ENCODE data around the gene GTF2E1. TPM values are rescaled to one million over a fixed set of nuclear protein-coding genes. Genes with fewer than 3 reads are reported as not detected.
"Not testable (repeated sequence)": the region's sequence is repeated elsewhere in the genome, so short reads cannot be mapped to it uniquely, and the experiment has no call there.

The GTF2E1 gene
- polyA plus RNA-seq, 2 of the 4 experiments (the other 2 are of a cell fraction) = 18.6 to 26.8 TPM

DNA sequence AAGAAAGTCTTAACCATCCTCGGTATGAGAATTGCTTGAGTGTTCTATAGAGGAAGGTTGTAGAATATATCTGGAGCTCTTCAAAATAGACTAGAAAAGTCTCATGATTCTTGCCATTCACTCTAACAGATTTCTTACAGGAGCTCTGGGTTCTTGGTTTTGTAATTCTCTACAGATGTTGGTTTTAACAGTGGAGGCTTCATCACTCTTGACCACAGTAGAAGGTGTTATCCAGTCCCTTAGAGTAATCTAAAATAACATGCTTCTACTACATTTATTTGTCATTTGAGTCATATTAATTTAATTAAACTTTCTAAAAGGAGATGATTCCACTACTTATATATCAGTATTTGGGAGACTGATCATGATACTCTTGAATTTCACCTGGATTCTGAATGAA, 9.7 kb downstream of the GTF2E1 start:
- ChIA-PET CTCF (interaction anchor here (1.2 kb wide), 1 partner anchor 50 kb away, joined by 3 read pairs; no protein-coding TSS in a partner anchor), POLR2A (no interaction called here)
- Histone ChIP-seq H3K4me2 (no peak overlapping the region), H3K9me3 (no peaks in the 10 kb centered on the region), H3K4me3 (no peak overlapping the region), H3K27ac (no peak overlapping the region), H3K4me1 (peaks cover 16% of the 10 kb centered on the region; the same call in 2 of the 3 replicates)
- DNase-seq (ENCODE audit: low read depth in 1 of 2, low spot score in 1 of 2) (no peak), FAIRE-seq (no peak), ATAC-seq (no peak)
- WGBS (ENCODE audit: missing lambda C conversion rate) = 94% methylated on average over 1 of the region's 1 CpG
- no peak for TF ChIP-seq RARB (CRISPR knock-in tag; IDR thresholded peaks at IDR 0.05)
- TF ChIP-seq ZNF302 (CRISPR knock-in tag; IDR thresholded peaks at IDR 0.05) = no peak
- TF ChIP-seq POLR2A (IDR thresholded peaks at IDR 0.05; ENCODE audit: low read length) = no peak
- TF ChIP-seq CBX8 (IDR thresholded peaks at IDR 0.05) = no peak

- Histone ChIP-seq H3K4me3 (no peak overlapping the region), H3K4me2 (no peak overlapping the region), H3K27ac (no peak overlapping the region), H3K9me3 (no peaks in the 10 kb centered on the region), H3K4me1 (peaks cover 16% of the 10 kb centered on the region; the same call in 2 of the 3 replicates)
- DNase-seq (ENCODE audit: low read depth in 1 of 2, low spot score in 1 of 2) (no peak), ATAC-seq (no peak), FAIRE-seq (no peak)
- WGBS (ENCODE audit: missing lambda C conversion rate) = 96% methylated on average over 2 of the region's 2 CpGs
- POLR2A ChIA-PET = no interaction called here
- CTCF ChIA-PET = no interaction called here
- TF ChIP-seq FOSB (CRISPR knock-in tag; IDR thresholded peaks at IDR 0.05) = no peak
- peak; percentile 81 for TF ChIP-seq MAFK (IDR thresholded peaks at IDR 0.05; ENCODE audit: partially characterized antibody)
- no peak for TF ChIP-seq HOXB5 (CRISPR knock-in tag; IDR thresholded peaks at IDR 0.05)
- TF ChIP-seq SREBF2 (IDR thresholded peaks at IDR 0.05) = no peak
- no peak for TF ChIP-seq POLR2AphosphoS2 (conservative IDR thresholded peaks at IDR 0.05; ENCODE audit: low read length)
Measured at GRCh38 chr3:120752865-120753264, 10.3 kb downstream of the GTF2E1 start.

GRCh38 chr3:120753810-120754209, 11.3 kb downstream of the GTF2E1 start:
- no peak for TF ChIP-seq CBX8 (IDR thresholded peaks at IDR 0.05)
- TF ChIP-seq, protein P1, sequence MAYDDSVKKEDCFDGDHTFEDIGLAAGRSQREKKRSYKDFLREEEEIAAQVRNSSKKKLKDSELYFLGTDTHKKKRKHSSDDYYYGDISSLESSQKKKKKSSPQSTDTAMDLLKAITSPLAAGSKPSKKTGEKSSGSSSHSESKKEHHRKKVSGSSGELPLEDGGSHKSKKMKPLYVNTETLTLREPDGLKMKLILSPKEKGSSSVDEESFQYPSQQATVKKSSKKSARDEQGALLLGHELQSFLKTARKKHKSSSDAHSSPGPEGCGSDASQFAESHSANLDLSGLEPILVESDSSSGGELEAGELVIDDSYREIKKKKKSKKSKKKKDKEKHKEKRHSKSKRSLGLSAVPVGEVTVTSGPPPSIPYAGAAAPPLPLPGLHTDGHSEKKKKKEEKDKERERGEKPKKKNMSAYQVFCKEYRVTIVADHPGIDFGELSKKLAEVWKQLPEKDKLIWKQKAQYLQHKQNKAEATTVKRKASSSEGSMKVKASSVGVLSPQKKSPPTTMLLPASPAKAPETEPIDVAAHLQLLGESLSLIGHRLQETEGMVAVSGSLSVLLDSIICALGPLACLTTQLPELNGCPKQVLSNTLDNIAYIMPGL (CRISPR knock-in tag; IDR thresholded peaks at IDR 0.05; ENCODE audit: borderline replicate concordance) = no peak
- TF ChIP-seq CEBPB (IDR thresholded peaks at IDR 0.05) = no peak
- TF ChIP-seq ZSCAN20 (CRISPR knock-in tag; IDR thresholded peaks at IDR 0.05) = no peak
- TF ChIP-seq RCOR1 (IDR thresholded peaks at IDR 0.05; ENCODE audit: low read depth, low read length) = no peak
- no peak for TF ChIP-seq CBX2 (IDR thresholded peaks at IDR 0.05; ENCODE audit: borderline replicate concordance, low read depth)
- TF ChIP-seq FOSL2 (IDR thresholded peaks at IDR 0.05) = no peak
- TF ChIP-seq FOSL2 (CRISPR knock-in tag; IDR thresholded peaks at IDR 0.05) = no peak
- no peak for TF ChIP-seq CHD2 (IDR thresholded peaks at IDR 0.05; ENCODE audit: low read length, partially characterized antibody)
- TF ChIP-seq FOSB (CRISPR knock-in tag; IDR thresholded peaks at IDR 0.05) = no peak
- ChIA-PET POLR2A (no interaction called here), CTCF (no interaction called here)
- Histone ChIP-seq H3K4me2 (0 out of 3 replicates have a peak overlapping the region, but pooled peaks have one; percentile 15), H3K27ac (no peak overlapping the region), H3K4me3 (no peak overlapping the region), H3K4me1 (peaks cover 16% of the 10 kb centered on the region; the same call in 2 of the 3 replicates), H3K9me3 (no peaks in the 10 kb centered on the region)
- no peak for FAIRE-seq
- no peak for ATAC-seq
- no peak for DNase-seq (ENCODE audit: low read depth in 1 of 2, low spot score in 1 of 2)

DNA sequence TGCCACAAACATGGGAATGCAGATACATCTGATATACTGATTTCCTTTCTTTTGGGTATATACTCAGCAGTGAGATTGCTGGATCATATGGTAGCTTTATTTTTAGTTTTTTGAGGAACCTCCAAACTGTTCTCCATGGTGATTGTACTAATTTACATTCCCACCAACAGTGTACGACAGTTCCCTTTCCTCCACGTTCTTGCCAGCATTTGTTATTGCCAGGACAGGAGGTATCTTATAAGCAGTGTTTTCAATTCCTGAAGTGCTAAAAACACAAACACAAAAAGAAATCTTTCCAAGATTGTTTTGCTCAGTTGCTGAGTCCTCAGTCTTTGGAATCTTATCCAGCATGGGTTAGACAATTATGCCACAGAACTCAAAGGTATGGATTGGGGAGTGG, 13.5 kb downstream of the GTF2E1 start:
- Histone ChIP-seq H3K4me2 (no peak overlapping the region), H3K9me3 (no peaks in the 10 kb centered on the region), H3K4me3 (no peak overlapping the region), H3K27ac (no peak overlapping the region), H3K4me1 (peaks cover 12% of the 10 kb centered on the region; the same call in 2 of the 3 replicates)
- 93% methylated on average over 2 of the region's 2 CpGs for WGBS (ENCODE audit: missing lambda C conversion rate)
- CTCF ChIA-PET = interaction anchor here (2.0 kb wide), 1 partner anchor 12 kb away, joined by 5 read pairs; no protein-coding TSS in a partner anchor
- DNase-seq (ENCODE audit: low read depth in 1 of 2, low spot score in 1 of 2) (no peak), FAIRE-seq (no peak), ATAC-seq (no peak)
- TF ChIP-seq FOSL2 (IDR thresholded peaks at IDR 0.05) = no peak
- no peak for TF ChIP-seq FOSL2 (CRISPR knock-in tag; IDR thresholded peaks at IDR 0.05)
- TF ChIP-seq CEBPB (IDR thresholded peaks at IDR 0.05) = no peak
- TF ChIP-seq ESRRA (IDR thresholded peaks at IDR 0.05; ENCODE audit: borderline replicate concordance, low read length) = no peak
- TF ChIP-seq CBX2 (IDR thresholded peaks at IDR 0.05; ENCODE audit: borderline replicate concordance, low read depth) = no peak
- no peak for TF ChIP-seq RARB (CRISPR knock-in tag; IDR thresholded peaks at IDR 0.05)
- TF ChIP-seq ZC3H11A (IDR thresholded peaks at IDR 0.05) = no peak
- no peak for TF ChIP-seq BHLHE40 (IDR thresholded peaks at IDR 0.05; ENCODE audit: low read depth, low read length)
- no peak for TF ChIP-seq SREBF2 (IDR thresholded peaks at IDR 0.05)
- TF ChIP-seq JUN (IDR thresholded peaks at IDR 0.05) = no peak
- no peak for TF ChIP-seq BCL3 (IDR thresholded peaks at IDR 0.05)
- no peak for TF ChIP-seq FOSB (CRISPR knock-in tag; IDR thresholded peaks at IDR 0.05)
- no peak for TF ChIP-seq GATA3 (IDR thresholded peaks at IDR 0.05; ENCODE audit: borderline replicate concordance)
- no peak for TF ChIP-seq EP300 (IDR thresholded peaks at IDR 0.05)
- TF ChIP-seq TP53 (CRISPR knock-in tag; IDR thresholded peaks at IDR 0.05) = no peak
- TF ChIP-seq NPAS2 (CRISPR knock-in tag; IDR thresholded peaks at IDR 0.05; ENCODE audit: borderline replicate concordance) = no peak
- no peak for TF ChIP-seq EHMT2 (IDR thresholded peaks at IDR 0.05; ENCODE audit: low read depth)
- no peak for TF ChIP-seq HOXB5 (CRISPR knock-in tag; IDR thresholded peaks at IDR 0.05)
- TF ChIP-seq CBX8 (IDR thresholded peaks at IDR 0.05) = no peak
- POLR2A ChIA-PET = no interaction called here

DNA sequence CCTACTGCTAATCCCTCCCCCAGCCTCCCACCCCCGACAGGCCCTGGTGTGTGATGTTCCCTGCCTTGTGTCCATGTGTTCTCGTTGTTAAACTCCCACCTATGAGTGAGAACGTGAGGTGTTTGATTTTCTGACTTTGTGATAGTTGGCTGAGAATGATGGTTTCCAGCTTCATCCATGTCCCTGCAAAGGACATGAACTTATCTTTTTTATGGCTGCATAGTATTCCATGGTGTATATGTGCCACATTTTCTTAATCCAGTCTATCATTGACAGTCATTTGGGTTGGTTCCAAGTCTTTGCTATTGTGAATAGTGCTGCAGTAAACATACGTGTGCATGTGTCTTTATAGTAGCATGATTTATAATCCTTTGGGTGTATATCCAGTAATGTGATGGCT, 16.0 kb downstream of the GTF2E1 start:
- CTCF ChIA-PET; ATAC-seq; H3K4me2 ChIP-seq; H3K4me3 ChIP-seq; POLR2A ChIA-PET; DNase-seq (ENCODE audit: low read depth in 1 of 2, low spot score in 1 of 2); H3K4me1 ChIP-seq; FAIRE-seq; H3K9me3 ChIP-seq; H3K27ac ChIP-seq: not testable (repeated sequence)
- 93% methylated on average over 3 of the region's 4 CpGs for WGBS (ENCODE audit: missing lambda C conversion rate)

Data from A549 (cell line).